Eye (tissue), 1 donor: ENCODE results near the gene MEIS2.

Experiments used
- DNase-seq: peaks from one replicate; pipeline ENCODE4 v3.0.0-alpha.2; 2015

MEIS2 gene

GRCh38 chr15:37072181-37072580, 28.2 kb downstream of the MEIS2 start:
- no peak for DNase-seq

- no peak for DNase-seq
Measured at GRCh38 chr15:37071134-37071533, 29.2 kb downstream of the MEIS2 start.

- DNase-seq: no peak
Measured at GRCh38 chr15:37070686-37071085, 29.7 kb downstream of the MEIS2 start.

- DNase-seq: no peak
Measured at GRCh38 chr15:37061996-37062395, 38.4 kb downstream of the MEIS2 start.

GRCh38 chr15:37059086-37059485, 41.3 kb downstream of the MEIS2 start:
- no peak for DNase-seq

- peak; percentile 54 for DNase-seq
Measured at GRCh38 chr15:37058316-37058985, 41.9 kb downstream of the MEIS2 start.

GRCh38 chr15:37057831-37058230, 42.5 kb downstream of the MEIS2 start:
- no peak for DNase-seq

GRCh38 chr15:37057256-37057655, 43.1 kb downstream of the MEIS2 start:
- peak; percentile 79 for DNase-seq

GRCh38 chr15:37056177-37057121, 43.9 kb downstream of the MEIS2 start:
- DNase-seq: peak; percentile 81

GRCh38 chr15:37055481-37055880, 44.9 kb downstream of the MEIS2 start:
- peak; percentile 54 for DNase-seq

- no peak for DNase-seq
Measured at GRCh38 chr15:37054336-37054735, 46.0 kb downstream of the MEIS2 start.

- DNase-seq: no peak
Measured at GRCh38 chr15:37053166-37053565, 47.2 kb downstream of the MEIS2 start.

GRCh38 chr15:37050345-37050744, 50.0 kb downstream of the MEIS2 start:
- no peak for DNase-seq

GRCh38 chr15:37046876-37047614, 53.3 kb downstream of the MEIS2 start:
- no peak for DNase-seq

- DNase-seq: peak; percentile 71
Measured at GRCh38 chr15:37045859-37046740, 54.2 kb downstream of the MEIS2 start.

GRCh38 chr15:37044915-37045648, 55.3 kb downstream of the MEIS2 start:
- DNase-seq: peak; percentile 51

GRCh38 chr15:37041836-37042235, 58.5 kb downstream of the MEIS2 start:
- no peak for DNase-seq

- no peak for DNase-seq
Measured at GRCh38 chr15:37041042-37041441, 59.3 kb downstream of the MEIS2 start.

- DNase-seq: no peak
Measured at GRCh38 chr15:37040072-37040742, 60.1 kb downstream of the MEIS2 start.

GRCh38 chr15:37038716-37039106, 61.6 kb downstream of the MEIS2 start:
- DNase-seq: peak; percentile 74
